Smooth muscle cell of the brain vasculature (primary cell): ENCODE results near the gene CRTAC1.

Source experiments
- DNase-seq: peaks from one replicate; pipeline ENCODE4 v3.0.0-alpha.2; 2012; ENCODE audit warnings: low read depth, low spot score

CRTAC1 gene

DNA sequence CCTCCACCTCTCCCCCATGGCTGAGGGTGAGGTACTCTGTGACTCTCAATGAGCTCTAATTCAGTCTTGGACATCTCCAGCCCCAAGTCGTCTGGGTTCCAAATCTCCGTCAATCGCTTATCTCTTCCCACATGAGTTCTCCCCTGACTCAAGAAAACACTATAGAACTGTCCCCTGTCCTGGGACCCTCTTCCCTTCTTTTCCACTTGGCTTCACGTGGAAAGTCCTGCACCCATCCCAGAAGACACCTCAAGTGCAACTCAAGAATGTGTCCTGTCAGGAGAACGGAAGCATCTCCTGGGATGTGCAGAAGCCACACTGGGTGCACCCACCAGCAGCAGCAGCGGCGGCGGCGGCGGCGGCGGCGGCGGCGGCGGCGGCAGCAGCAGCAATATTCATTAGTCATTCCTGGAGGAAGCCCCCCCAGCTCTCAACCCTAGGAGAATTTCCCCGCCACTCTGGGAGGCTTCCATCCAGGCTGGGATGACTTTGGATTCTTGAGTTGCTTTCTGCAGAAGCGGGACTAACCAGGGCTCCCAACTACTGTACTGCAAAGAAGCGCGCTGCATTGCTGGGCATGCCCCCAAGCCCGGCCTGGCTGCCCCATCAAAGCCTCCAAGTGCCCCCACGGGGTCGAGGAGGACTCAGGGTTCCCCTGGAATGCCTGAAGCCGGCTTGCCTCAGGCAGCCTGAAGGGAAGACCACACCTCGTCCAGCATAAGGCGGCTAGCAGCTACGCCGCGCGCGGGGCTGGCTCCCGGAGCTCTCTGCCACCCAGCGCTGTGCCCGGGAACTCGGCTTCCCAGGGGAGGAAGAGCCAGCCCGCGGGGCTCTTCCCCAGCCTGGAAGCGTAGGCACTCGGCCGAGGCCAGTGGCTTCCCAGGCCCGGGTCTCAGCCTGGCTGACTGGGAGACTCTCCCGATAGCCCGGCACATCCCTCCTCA lies 1.0 kb downstream of the CRTAC1 start:
- DNase-seq = no peak

DNA sequence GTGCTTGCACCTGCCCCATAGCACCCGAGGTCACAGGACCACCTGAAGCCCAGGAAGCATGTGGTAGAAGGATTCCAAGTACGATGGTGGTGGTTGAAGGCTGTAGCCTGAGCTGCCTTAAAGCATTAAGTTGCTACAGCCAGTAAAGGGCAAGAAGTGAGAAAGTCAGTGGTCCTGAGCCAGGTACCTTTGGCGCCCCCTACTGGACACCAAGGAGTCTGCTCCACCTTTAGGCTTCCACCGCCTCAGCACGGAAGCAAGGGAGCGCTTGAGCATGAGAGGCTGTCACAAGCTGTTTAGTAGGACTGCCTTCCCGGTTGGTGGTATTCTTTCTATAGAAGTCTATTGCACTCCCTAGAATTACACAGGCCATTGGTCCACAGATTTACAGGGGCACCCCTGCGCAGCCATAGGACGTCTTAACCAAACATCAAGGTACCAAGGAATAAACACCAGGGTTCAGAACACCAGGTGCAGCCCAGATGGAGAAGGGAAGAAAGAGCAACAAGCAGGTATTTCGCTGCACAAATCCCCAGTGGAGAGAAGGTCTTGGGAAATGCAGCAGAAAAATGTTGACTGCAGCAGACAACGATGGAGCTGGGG lies 2.2 kb downstream of the CRTAC1 start:
- DNase-seq = no peak

GRCh38 chr10:98023024-98023423 lies 7.4 kb downstream of the CRTAC1 start:
- DNase-seq = no peak

DNA sequence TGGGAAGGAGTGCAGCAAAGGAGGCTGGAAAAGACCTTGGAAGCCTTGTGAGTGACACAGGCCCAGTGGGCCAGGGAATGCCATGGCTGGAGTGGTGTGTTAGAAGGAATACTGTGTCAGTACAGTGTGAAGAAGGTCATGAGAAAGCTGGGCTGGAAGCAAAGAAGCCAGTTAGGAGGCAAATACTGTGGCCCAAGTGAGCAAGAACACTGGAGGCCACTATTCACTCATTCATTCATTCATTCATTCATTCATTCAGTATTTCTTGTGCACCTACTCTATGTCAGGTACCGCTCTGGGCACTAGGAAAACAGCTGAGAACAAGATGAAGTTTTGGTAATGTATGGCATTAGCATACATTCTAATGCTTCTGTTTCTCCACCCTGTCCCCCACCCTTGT lies 9.6 kb downstream of the CRTAC1 start:
- DNase-seq = no peak

- no peak for DNase-seq
These were observed 10.2 kb downstream of the CRTAC1 start for GRCh38 chr10:98020254-98020653.

GRCh38 chr10:98019784-98020183 lies 10.6 kb downstream of the CRTAC1 start:
- no peak for DNase-seq

DNA sequence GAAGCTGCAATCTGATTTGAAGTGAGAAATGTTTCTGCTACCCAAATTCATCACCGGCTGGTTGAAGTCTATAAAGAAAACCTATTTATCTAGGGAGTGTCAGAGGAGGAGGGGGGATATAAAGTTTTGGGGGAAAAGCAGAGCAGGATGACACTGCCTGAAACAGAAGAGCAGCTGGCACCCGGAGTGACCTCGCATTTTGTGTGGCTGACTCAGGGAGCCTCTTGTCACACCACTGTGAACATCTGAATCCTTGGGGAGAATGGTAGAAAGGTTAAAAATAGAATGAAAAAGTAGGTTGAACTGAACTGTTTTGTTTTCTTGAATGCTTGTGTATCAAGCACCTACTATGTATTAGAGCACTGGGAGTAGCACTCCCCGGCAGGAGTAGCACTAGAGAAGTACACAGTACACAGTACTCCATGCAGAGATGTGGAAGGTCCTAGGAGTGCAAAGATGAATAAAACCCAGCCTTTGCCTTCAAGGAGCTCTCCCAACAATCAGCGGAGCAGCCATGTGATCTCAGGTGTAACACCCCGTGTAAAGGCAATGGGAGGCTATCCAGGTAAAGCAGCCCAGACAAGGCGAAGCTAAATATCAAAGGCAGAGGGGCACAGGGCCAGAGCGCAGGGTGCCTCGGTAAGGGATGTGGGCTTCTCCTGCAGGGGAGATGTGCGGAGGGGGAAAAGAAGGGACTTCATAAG lies 13.5 kb downstream of the CRTAC1 start:
- DNase-seq = no peak

GRCh38 chr10:98013776-98014175 lies 16.6 kb downstream of the CRTAC1 start:
- DNase-seq = no peak

DNA sequence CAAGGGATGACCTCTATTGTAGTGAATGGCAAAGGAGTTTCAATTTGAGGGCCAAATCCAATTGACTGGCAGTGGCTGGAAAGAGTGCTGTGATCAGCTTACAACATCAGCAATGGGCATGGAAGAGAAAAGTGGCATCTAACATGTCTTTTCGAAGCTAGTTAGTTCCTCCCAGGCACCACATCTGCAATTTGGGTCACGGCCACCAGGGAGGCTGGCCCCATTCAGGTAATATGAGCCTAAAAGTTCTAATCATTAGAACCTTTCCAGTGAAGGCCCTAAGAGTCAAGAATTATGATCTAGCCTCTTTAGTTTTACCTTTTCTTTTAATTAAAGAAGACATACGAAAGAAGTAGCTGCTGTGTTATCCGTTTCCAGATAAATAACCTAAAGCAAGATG lies 17.3 kb downstream of the CRTAC1 start:
- DNase-seq = no peak

DNA sequence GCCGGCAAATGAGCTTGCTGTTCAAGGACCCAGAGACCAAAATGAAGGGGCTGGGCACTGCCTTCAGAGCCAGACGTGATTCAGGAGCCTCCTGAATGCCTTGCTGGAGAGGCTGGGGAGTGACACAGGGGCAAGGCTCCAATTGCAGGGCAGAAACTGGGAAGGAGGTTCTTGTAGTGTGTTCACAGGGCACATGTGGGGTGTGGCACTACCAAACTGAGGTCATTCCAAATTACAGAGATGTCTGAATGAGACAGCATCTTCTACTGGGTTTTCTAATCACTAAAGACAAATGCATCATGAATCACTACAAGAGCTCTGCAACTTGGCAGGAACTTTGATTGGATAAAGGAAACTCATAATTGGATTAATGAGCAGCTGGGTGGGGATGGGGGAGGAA lies 17.8 kb downstream of the CRTAC1 start:
- no peak for DNase-seq

DNA sequence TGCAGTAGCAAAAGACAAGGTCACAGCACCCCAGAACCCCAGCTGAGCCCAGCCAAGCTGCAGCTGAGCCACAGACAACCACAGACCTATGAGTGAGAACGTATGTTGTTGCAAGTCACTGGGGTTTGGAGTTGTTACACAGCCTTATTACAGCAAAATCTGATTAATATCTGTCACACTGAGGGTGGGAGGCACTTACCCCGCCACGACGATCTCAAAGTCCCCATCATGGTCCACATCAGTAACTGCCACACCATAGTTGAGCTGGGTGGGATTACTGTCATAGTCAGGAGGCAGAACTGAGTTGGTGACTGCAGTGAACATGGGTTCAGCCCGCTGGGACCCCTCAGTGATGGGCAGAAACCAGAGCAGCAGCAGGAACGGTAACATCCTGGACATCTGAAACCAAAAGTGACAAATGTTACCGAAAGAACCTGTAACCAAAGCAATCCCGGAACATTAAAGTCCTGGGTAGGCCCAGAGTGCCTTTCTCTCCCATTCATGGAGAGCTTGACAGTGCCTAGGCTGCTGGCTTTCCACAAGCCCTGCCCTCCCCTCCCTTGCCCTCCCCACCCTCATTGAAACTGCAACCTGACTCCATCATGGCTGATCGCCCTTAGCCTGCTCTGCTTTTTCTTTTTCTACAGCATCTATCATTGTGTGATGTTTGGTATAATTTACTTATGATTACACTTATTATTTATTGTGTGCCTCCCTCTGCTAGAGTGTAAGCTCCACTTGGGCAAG lies 19.3 kb downstream of the CRTAC1 start:
- DNase-seq = no peak

DNA sequence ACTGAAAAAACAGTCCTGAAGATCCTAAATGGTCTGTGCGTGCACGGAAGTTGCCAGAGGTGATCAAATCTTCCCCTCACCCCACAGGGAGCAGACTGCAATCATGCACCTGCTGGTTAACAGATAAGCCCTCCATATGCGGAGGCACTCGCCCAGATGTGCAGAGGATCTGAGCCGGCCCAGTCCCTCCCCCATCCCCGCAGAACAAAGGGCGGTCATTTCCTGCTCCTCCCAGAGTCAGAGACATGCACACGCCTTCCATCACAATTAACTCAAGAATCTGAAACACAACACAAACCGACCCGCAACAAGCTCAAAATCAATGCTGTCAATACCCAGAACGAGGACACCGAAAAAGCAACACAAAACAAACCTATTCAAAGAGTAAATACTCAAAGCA lies 24.2 kb downstream of the CRTAC1 start:
- DNase-seq = no peak

DNA sequence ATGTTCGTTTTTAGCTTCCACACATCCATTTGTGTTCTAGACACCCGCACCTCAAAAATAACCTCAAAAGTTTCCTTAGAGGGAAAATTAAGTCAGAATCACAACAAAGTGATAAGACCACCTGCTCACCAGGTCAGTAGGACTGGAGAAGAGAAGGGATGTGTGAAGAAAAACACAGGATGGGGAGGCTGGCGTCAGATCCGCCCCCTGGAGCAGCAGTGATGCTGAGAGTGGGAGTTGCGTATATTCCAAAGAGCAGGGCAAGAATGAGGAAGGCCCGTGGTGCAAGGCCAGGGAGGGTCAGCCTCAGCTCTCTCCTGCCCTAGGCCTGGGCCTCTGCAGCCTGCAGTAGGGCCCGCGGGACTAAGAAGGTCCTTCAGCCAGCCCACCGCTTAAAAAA lies 28.7 kb downstream of the CRTAC1 start:
- no peak for DNase-seq

- no peak for DNase-seq
These were observed 30.1 kb downstream of the CRTAC1 start for GRCh38 chr10:98000346-98000745.

DNA sequence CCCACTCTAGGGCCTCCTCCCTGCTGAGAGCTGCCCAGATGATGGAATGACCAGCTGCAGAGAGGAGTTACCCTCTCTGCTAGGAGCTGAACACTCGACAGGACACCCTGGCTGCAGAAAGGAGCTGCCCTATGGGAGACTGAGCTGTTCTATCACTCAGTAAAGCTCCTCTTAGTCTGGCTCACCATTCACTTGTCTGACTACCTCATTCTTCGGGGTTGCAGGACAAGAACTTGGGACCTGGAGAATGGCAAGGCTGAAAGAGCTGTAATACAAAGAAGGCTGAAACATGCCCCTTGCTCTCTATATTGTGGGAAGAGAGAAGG lies 30.5 kb downstream of the CRTAC1 start:
- no peak for DNase-seq

DNA sequence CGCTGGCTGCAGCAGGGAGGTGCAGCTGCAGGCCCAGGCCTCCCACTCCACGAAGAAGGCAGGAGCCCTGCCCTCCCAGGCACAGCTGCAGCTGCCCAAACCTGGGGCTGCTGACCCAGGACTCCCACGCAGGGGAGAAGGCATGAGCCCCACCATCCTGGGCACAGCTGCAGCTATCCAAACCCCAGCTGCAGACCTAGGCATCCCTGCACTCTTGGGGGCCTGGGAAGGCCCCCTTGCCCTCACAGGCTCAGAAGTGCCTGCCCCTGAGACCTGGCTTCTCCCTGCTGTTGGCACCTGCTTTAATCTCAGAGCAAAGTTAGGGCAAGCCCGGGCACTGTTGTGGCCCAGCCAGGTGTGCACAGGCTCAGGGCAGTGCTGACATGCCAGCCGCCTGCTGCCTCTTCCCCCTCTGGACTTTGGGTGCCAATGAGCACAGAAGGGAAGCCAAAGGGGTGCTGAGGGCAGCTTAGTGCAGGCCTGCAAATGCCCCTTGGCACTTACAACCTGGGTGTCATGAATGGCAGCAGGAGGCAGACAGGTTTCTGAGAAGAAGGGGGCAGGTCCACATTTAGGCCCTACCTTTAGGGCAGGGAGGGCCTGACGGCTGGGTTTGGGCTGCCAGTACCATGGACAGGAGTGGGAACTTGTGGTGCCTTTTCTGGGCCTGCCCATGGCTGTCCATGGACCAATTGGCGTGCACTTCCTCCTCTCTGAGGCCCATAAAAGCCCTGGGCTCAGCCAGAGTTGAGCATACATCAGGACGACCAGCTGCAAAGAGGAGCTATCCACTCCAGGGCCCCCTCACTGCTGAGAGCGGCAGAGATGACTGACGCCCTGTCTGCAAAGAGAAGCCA lies 31.1 kb downstream of the CRTAC1 start:
- no peak for DNase-seq

DNA sequence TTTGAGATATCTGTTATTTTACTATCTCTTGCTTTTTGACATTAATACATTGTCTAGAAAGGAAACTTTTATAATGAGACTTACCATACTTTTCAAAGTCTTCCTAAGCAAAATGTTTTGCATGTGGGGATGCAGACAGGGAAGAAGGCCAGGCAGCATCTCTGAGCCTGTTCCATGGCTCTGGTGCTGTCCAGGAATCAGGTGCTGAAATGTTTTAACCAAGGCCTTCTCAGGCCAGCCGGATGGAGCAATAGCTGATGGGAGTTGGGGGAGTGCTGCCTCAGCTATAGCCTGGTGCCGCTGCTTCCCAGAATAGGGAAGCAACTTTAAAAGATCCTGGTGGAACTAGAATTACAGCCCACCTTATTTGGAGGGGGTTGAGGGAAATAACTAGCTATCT lies 38.5 kb downstream of the CRTAC1 start:
- DNase-seq = no peak

DNA sequence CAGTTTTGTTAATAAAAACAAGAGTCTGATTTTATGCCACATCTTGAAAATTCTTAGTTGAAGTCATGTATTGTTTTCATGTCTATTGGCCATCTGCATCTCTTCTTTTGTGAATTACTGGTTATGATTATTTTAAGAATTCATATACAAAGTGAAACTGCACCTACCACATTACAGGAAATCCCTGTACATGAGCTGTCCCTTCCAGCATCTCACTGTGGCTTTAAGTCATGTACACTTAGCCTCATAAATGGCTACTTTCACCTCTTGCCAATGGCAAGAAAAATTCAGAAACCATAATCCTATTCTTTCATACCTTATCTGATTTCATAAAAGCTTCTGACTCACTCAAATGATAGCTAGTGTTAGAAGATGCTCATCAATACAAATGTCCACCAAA lies 48.6 kb downstream of the CRTAC1 start:
- no peak for DNase-seq

GRCh38 chr10:97977673-97978072 lies 52.7 kb downstream of the CRTAC1 start:
- DNase-seq = no peak

DNA sequence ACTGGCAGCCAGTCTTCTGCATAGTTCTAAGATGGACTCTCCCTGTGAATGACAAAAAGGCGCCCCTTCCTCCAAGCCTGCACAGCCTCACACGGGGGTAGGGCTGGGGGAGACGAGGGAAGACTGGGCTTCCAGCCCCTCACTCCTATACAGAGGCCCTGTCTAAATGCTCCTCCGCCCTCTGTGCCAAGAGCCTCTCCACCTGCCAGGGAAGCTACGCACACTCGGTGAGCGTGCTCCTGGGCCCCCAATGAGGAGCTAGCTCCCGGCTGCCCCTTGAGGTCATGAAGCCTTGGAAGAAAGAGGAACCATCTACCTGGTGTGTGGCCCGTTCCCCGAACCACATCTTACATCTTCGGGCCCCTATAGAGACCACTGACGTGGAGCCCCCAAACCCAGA lies 54.8 kb downstream of the CRTAC1 start:
- no peak for DNase-seq
